ENCODE data around the gene SLC35A3.

Gene SLC35A3

GRCh38 chr1:100080331-100080730 lies 110.5 kb downstream of the SLC35A3 start:
- DNase-seq (ENCODE audit: low read depth): no peak
- in situ Hi-C loops (cut with HindIII; ENCODE audit: low sequenced_read_pairs): no loop called here

More at GRCh38 chr1:100080331-100080730, 110.5 kb downstream of the SLC35A3 start:
- H3K4me3 ChIP-seq (ENCODE audit: low read depth, low read length): no peak overlapping the region
- no peak for TF ChIP-seq CTCF (IDR thresholded peaks at IDR 0.05; ENCODE audit: low read depth, low read length, missing control alignments)
